SK-N-DZ (cell line): Measurements from ENCODE around the gene AKR1C2.
"Not testable (repeated sequence)": the region's sequence is repeated elsewhere in the genome, so short reads cannot be mapped to it uniquely, and the experiment has no call there.

Experiments
- DNase-seq: peaks from one replicate; pipeline ENCODE4 v3.0.0-alpha.2; 2015; ENCODE audit warnings: low spot score

The AKR1C2 gene

GRCh38 chr10:4990217-4990616, 13.4 kb downstream of the AKR1C2 start:
- DNase-seq, result no peak

- DNase-seq, result not testable (repeated sequence)
Observed at GRCh38 chr10:4988000-4988641, 15.5 kb downstream of the AKR1C2 start.

GRCh38 chr10:4984971-4985594, 18.6 kb downstream of the AKR1C2 start:
- DNase-seq, result no peak

- DNase-seq, result no peak
Observed at GRCh38 chr10:4984223-4984622, 19.4 kb downstream of the AKR1C2 start.

GRCh38 chr10:4983615-4984216, 19.9 kb downstream of the AKR1C2 start:
- no peak for DNase-seq

GRCh38 chr10:4982764-4983226, 20.9 kb downstream of the AKR1C2 start:
- DNase-seq, result no peak

GRCh38 chr10:4981722-4982471, 21.8 kb downstream of the AKR1C2 start:
- DNase-seq, result peak; percentile 58

- no peak for DNase-seq
Observed at GRCh38 chr10:4980793-4981192, 22.9 kb downstream of the AKR1C2 start.

- DNase-seq, result no peak
Observed at GRCh38 chr10:4978870-4979269, 24.8 kb downstream of the AKR1C2 start.

GRCh38 chr10:4977025-4977424, 26.6 kb downstream of the AKR1C2 start:
- no peak for DNase-seq

- DNase-seq, result not testable (repeated sequence)
Observed at GRCh38 chr10:4974400-4974799, 29.3 kb downstream of the AKR1C2 start.

GRCh38 chr10:4973294-4973693, 30.4 kb downstream of the AKR1C2 start:
- DNase-seq, result not testable (repeated sequence)

GRCh38 chr10:4972369-4973142, 31.1 kb downstream of the AKR1C2 start:
- DNase-seq, result not testable (repeated sequence)

- DNase-seq, result not testable (repeated sequence)
Observed at GRCh38 chr10:4970362-4970761, 33.3 kb downstream of the AKR1C2 start.

GRCh38 chr10:4969289-4969688, 34.4 kb downstream of the AKR1C2 start:
- DNase-seq, result not testable (repeated sequence)

GRCh38 chr10:4967189-4967588, 36.5 kb downstream of the AKR1C2 start:
- DNase-seq, result not testable (repeated sequence)

GRCh38 chr10:4965763-4966162, 37.9 kb downstream of the AKR1C2 start:
- not testable (repeated sequence) for DNase-seq

- DNase-seq, result not testable (repeated sequence)
Observed at GRCh38 chr10:4963815-4964154, 39.9 kb downstream of the AKR1C2 start.

- not testable (repeated sequence) for DNase-seq
Observed at GRCh38 chr10:4962876-4963814, 40.5 kb downstream of the AKR1C2 start, which contains the start of gene AKR1C1. TSS of gene AKR1C1 (plus strand) at chr10:4963415. CDS start at chr10:4963445, 30 bp downstream.

GRCh38 chr10:4962308-4962707, 41.3 kb downstream of the AKR1C2 start:
- DNase-seq, result not testable (repeated sequence)
